ENCODE data around the gene OTUB2.

The OTUB2 gene

GRCh38 chr14:94047581-94047980, 21.4 kb downstream of the OTUB2 start:
- no CpG with 5 or more reads among the region's 3 CpGs for WGBS (ENCODE audit: insufficient coverage, insufficient read length)
- no peak overlapping the region for H3K4me3 ChIP-seq (ENCODE audit: low read length)
- H3K36me3 ChIP-seq (ENCODE audit: control insufficient read depth, insufficient read depth, low read length), result peaks cover 36% of the 10 kb centered on the region
- no peak overlapping the region for H3K27ac ChIP-seq (ENCODE audit: low read length)
- H3K4me1 ChIP-seq (ENCODE audit: control insufficient read depth, insufficient read depth, low read length), result no peaks in the 10 kb centered on the region; the same call in 1 of the 2 replicates
- no peaks in the 10 kb centered on the region for H3K27me3 ChIP-seq (ENCODE audit: control insufficient read depth, insufficient read depth, low read length)
- H3K9me3 ChIP-seq (ENCODE audit: control insufficient read depth, insufficient read depth, low read length), result no peaks in the 10 kb centered on the region
- no peak for DNase-seq (ENCODE audit: low read depth, low spot score)

- peaks cover 33% of the 10 kb centered on the region for H3K36me3 ChIP-seq (ENCODE audit: control insufficient read depth, insufficient read depth, low read length)
- H3K4me1 ChIP-seq (ENCODE audit: control insufficient read depth, insufficient read depth, low read length), result no peaks in the 10 kb centered on the region; the same call in 1 of the 2 replicates
- DNase-seq (ENCODE audit: low read depth, low spot score), result no peak
- no peaks in the 10 kb centered on the region for H3K9me3 ChIP-seq (ENCODE audit: control insufficient read depth, insufficient read depth, low read length)
- no peak overlapping the region for H3K27ac ChIP-seq (ENCODE audit: low read length)
- H3K4me3 ChIP-seq (ENCODE audit: low read length), result no peak overlapping the region
- no CpG with 5 or more reads among the region's 10 CpGs for WGBS (ENCODE audit: insufficient coverage, insufficient read length)
- H3K27me3 ChIP-seq (ENCODE audit: control insufficient read depth, insufficient read depth, low read length), result no peaks in the 10 kb centered on the region
Observed at GRCh38 chr14:94048691-94049624, 22.8 kb downstream of the OTUB2 start.

- H3K27ac ChIP-seq (ENCODE audit: low read length), result no peak overlapping the region
- no peaks in the 10 kb centered on the region for H3K9me3 ChIP-seq (ENCODE audit: control insufficient read depth, insufficient read depth, low read length)
- no peak for DNase-seq (ENCODE audit: low read depth, low spot score)
- WGBS (ENCODE audit: insufficient coverage, insufficient read length), result no CpG with 5 or more reads among the region's 2 CpGs
- H3K27me3 ChIP-seq (ENCODE audit: control insufficient read depth, insufficient read depth, low read length), result no peaks in the 10 kb centered on the region
- no peaks in the 10 kb centered on the region; the same call in 1 of the 2 replicates for H3K4me1 ChIP-seq (ENCODE audit: control insufficient read depth, insufficient read depth, low read length)
- peaks cover 28% of the 10 kb centered on the region for H3K36me3 ChIP-seq (ENCODE audit: control insufficient read depth, insufficient read depth, low read length)
- H3K4me3 ChIP-seq (ENCODE audit: low read length), result no peak overlapping the region
Observed at GRCh38 chr14:94049625-94050023, 23.5 kb downstream of the OTUB2 start.

GRCh38 chr14:94050231-94050880, 24.2 kb downstream of the OTUB2 start:
- no CpG with 5 or more reads among the region's 6 CpGs for WGBS (ENCODE audit: insufficient coverage, insufficient read length)
- H3K4me3 ChIP-seq (ENCODE audit: low read length), result no peak overlapping the region
- H3K27me3 ChIP-seq (ENCODE audit: control insufficient read depth, insufficient read depth, low read length), result no peaks in the 10 kb centered on the region
- DNase-seq (ENCODE audit: low read depth, low spot score), result no peak
- no peaks in the 10 kb centered on the region for H3K9me3 ChIP-seq (ENCODE audit: control insufficient read depth, insufficient read depth, low read length)
- H3K27ac ChIP-seq (ENCODE audit: low read length), result no peak overlapping the region
- peaks cover 31% of the 10 kb centered on the region for H3K36me3 ChIP-seq (ENCODE audit: control insufficient read depth, insufficient read depth, low read length)
- H3K4me1 ChIP-seq (ENCODE audit: control insufficient read depth, insufficient read depth, low read length), result no peaks in the 10 kb centered on the region; the same call in 1 of the 2 replicates

- no peaks in the 10 kb centered on the region for H3K27me3 ChIP-seq (ENCODE audit: control insufficient read depth, insufficient read depth, low read length)
- H3K9me3 ChIP-seq (ENCODE audit: control insufficient read depth, insufficient read depth, low read length), result no peaks in the 10 kb centered on the region
- no peak for DNase-seq (ENCODE audit: low read depth, low spot score)
- H3K27ac ChIP-seq (ENCODE audit: low read length), result no peak overlapping the region
- H3K4me1 ChIP-seq (ENCODE audit: control insufficient read depth, insufficient read depth, low read length), result no peaks in the 10 kb centered on the region; the same call in 1 of the 2 replicates
- no peak overlapping the region for H3K4me3 ChIP-seq (ENCODE audit: low read length)
- WGBS (ENCODE audit: insufficient coverage, insufficient read length), result no CpG with 5 or more reads among the region's 9 CpGs
- peaks cover 33% of the 10 kb centered on the region for H3K36me3 ChIP-seq (ENCODE audit: control insufficient read depth, insufficient read depth, low read length)
Observed at GRCh38 chr14:94051115-94051514, 25.0 kb downstream of the OTUB2 start.

- Histone ChIP-seq H3K4me3 (ENCODE audit: low read length) (no peak overlapping the region), H3K27me3 (ENCODE audit: control insufficient read depth, insufficient read depth, low read length) (no peaks in the 10 kb centered on the region), H3K27ac (ENCODE audit: low read length) (no peak overlapping the region), H3K9me3 (ENCODE audit: control insufficient read depth, insufficient read depth, low read length) (no peaks in the 10 kb centered on the region), H3K36me3 (ENCODE audit: control insufficient read depth, insufficient read depth, low read length) (peaks cover 33% of the 10 kb centered on the region), H3K4me1 (ENCODE audit: control insufficient read depth, insufficient read depth, low read length) (no peaks in the 10 kb centered on the region; the same call in 1 of the 2 replicates)
- DNase-seq (ENCODE audit: low read depth, low spot score), result no peak
- WGBS (ENCODE audit: insufficient coverage, insufficient read length), result no CpG with 5 or more reads among the region's 3 CpGs
Observed at GRCh38 chr14:94051779-94052178, 25.6 kb downstream of the OTUB2 start.

GRCh38 chr14:94052199-94052598, 26.1 kb downstream of the OTUB2 start:
- no CpG with 5 or more reads among the region's 1 CpG for WGBS (ENCODE audit: insufficient coverage, insufficient read length)
- H3K36me3 ChIP-seq (ENCODE audit: control insufficient read depth, insufficient read depth, low read length), result peaks cover 33% of the 10 kb centered on the region

GRCh38 chr14:94052662-94053061, 26.5 kb downstream of the OTUB2 start:
- Histone ChIP-seq H3K4me1 (ENCODE audit: control insufficient read depth, insufficient read depth, low read length) (no peaks in the 10 kb centered on the region; the same call in 1 of the 2 replicates), H3K4me3 (ENCODE audit: low read length) (no peak overlapping the region), H3K9me3 (ENCODE audit: control insufficient read depth, insufficient read depth, low read length) (no peaks in the 10 kb centered on the region), H3K36me3 (ENCODE audit: control insufficient read depth, insufficient read depth, low read length) (peaks cover 31% of the 10 kb centered on the region), H3K27me3 (ENCODE audit: control insufficient read depth, insufficient read depth, low read length) (no peaks in the 10 kb centered on the region), H3K27ac (ENCODE audit: low read length) (no peak overlapping the region)
- no CpG with 5 or more reads among the region's 4 CpGs for WGBS (ENCODE audit: insufficient coverage, insufficient read length)
- no peak for DNase-seq (ENCODE audit: low read depth, low spot score)

More at GRCh38 chr14:94052199-94052598, 26.1 kb downstream of the OTUB2 start:
- DNase-seq (ENCODE audit: low read depth, low spot score), result no peak
- no peaks in the 10 kb centered on the region for H3K27me3 ChIP-seq (ENCODE audit: control insufficient read depth, insufficient read depth, low read length)
- no peak overlapping the region for H3K4me3 ChIP-seq (ENCODE audit: low read length)
- H3K4me1 ChIP-seq (ENCODE audit: control insufficient read depth, insufficient read depth, low read length), result no peaks in the 10 kb centered on the region; the same call in 1 of the 2 replicates
- H3K9me3 ChIP-seq (ENCODE audit: control insufficient read depth, insufficient read depth, low read length), result no peaks in the 10 kb centered on the region
- H3K27ac ChIP-seq (ENCODE audit: low read length), result no peak overlapping the region

GRCh38 chr14:94054401-94054800, 28.3 kb downstream of the OTUB2 start:
- no CpG with 5 or more reads among the region's 1 CpG for WGBS (ENCODE audit: insufficient coverage, insufficient read length)
- Histone ChIP-seq H3K4me3 (ENCODE audit: low read length) (no peak overlapping the region), H3K27me3 (ENCODE audit: control insufficient read depth, insufficient read depth, low read length) (no peaks in the 10 kb centered on the region; the same call in 1 of the 2 replicates), H3K27ac (ENCODE audit: low read length) (no peak overlapping the region), H3K9me3 (ENCODE audit: control insufficient read depth, insufficient read depth, low read length) (no peaks in the 10 kb centered on the region), H3K36me3 (ENCODE audit: control insufficient read depth, insufficient read depth, low read length) (peaks cover 32% of the 10 kb centered on the region), H3K4me1 (ENCODE audit: control insufficient read depth, insufficient read depth, low read length) (no peaks in the 10 kb centered on the region; the same call in 1 of the 2 replicates)
- no peak for DNase-seq (ENCODE audit: low read depth, low spot score)

- no peaks in the 10 kb centered on the region for H3K9me3 ChIP-seq (ENCODE audit: control insufficient read depth, insufficient read depth, low read length)
- H3K4me1 ChIP-seq (ENCODE audit: control insufficient read depth, insufficient read depth, low read length), result no peaks in the 10 kb centered on the region; the same call in 1 of the 2 replicates
- H3K27ac ChIP-seq (ENCODE audit: low read length), result no peak overlapping the region
- peaks cover 30% of the 10 kb centered on the region for H3K36me3 ChIP-seq (ENCODE audit: control insufficient read depth, insufficient read depth, low read length)
- DNase-seq (ENCODE audit: low read depth, low spot score), result no peak
- no peaks in the 10 kb centered on the region; the same call in 1 of the 2 replicates for H3K27me3 ChIP-seq (ENCODE audit: control insufficient read depth, insufficient read depth, low read length)
- H3K4me3 ChIP-seq (ENCODE audit: low read length), result no peak overlapping the region
- WGBS (ENCODE audit: insufficient coverage, insufficient read length), result no CpG with 5 or more reads among the region's 7 CpGs
Observed at GRCh38 chr14:94054936-94055335, 28.8 kb downstream of the OTUB2 start.

All from iPS DF 6.9 (cell line).